ENCODE data around the gene PMEPA1. TPM values are rescaled to one million over a fixed set of nuclear protein-coding genes. Genes with fewer than 3 reads are reported as not detected.

The PMEPA1 gene
- total and polyA plus RNA-seq, 3 experiments from 2014 or later, result 0.30 to 4.4 (median 3.8) TPM

GRCh38 chr20:57627339-57627738 is 82.5 kb downstream of the PMEPA1 start:
- Mint-ChIP-seq H3K4me1 (peaks cover 54 to 77% (median 75%) of the 10 kb centered on the region in 3 donors), H3K9me3 (peaks cover 0 to 7% (median 2%) of the 10 kb centered on the region in 5 donors), H3K27ac (peak overlapping the region; percentile 93 to 100 (median 98)), H3K27me3 (peaks cover 0 to 9% of the 10 kb centered on the region in 2 donors), H3K36me3 (peaks cover 0 to 16% (median 3%) of the 10 kb centered on the region in 3 donors), H3K4me3 (peak overlapping the region in 6 of 7 donors; percentile 61 to 96 (median 86))
- Histone ChIP-seq H3K4me3 (ENCODE audit: low read length) (peak overlapping the region; percentile 66), H3K27ac (ENCODE audit: low read depth, low read length) (peak overlapping the region; percentile 68), H3K36me3 (ENCODE audit: insufficient read depth, low read length) (no peaks in the 10 kb centered on the region), H3K9me3 (ENCODE audit: low read length) (no peaks in the 10 kb centered on the region), H3K27me3 (ENCODE audit: insufficient read depth, low read length, poor library complexity, severe bottlenecking) (no peaks in the 10 kb centered on the region), H3K4me1 (ENCODE audit: insufficient read depth, low read length) (peaks cover 59% of the 10 kb centered on the region)
- ChIA-PET CTCF (interaction anchor here (1.2 to 4.1 kb wide), 5 partner anchors 8 to 31 kb away, joined by 3 to 48 read pairs (median 11); partner anchors contain the start of gene ZBP1), POLR2A (interaction anchor here (1.0 to 4.0 kb wide), 3 partner anchors 8 to 83 kb away, joined by 4 to 46 read pairs (median 6); partner anchors contain the start of genes PMEPA1 and ZBP1)
- no peak for DNase-seq

GRCh38 chr20:57625978-57626377 is 83.8 kb downstream of the PMEPA1 start:
- Mint-ChIP-seq H3K36me3 (peaks cover 0 to 16% (median 3%) of the 10 kb centered on the region in 3 donors), H3K9me3 (peaks cover 0 to 7% (median 2%) of the 10 kb centered on the region in 5 donors), H3K4me3 (peak overlapping the region in 1 of 7 donors; percentile 2), H3K4me1 (peaks cover 57 to 79% (median 73%) of the 10 kb centered on the region in 3 donors), H3K27ac (peak overlapping the region in 4 of 8 donors; percentile 29 to 94 (median 48)), H3K27me3 (peaks cover 0 to 2% of the 10 kb centered on the region in 2 donors)
- no peak overlapping the region for H3K4me3 ChIP-seq (ENCODE audit: low read length)
- H3K27me3 ChIP-seq (ENCODE audit: insufficient read depth, low read length, poor library complexity, severe bottlenecking), result no peaks in the 10 kb centered on the region
- no peaks in the 10 kb centered on the region for H3K36me3 ChIP-seq (ENCODE audit: insufficient read depth, low read length)
- peaks cover 72% of the 10 kb centered on the region for H3K4me1 ChIP-seq (ENCODE audit: insufficient read depth, low read length)
- no peaks in the 10 kb centered on the region for H3K9me3 ChIP-seq (ENCODE audit: low read length)
- DNase-seq, result no peak
- CTCF ChIA-PET, result interaction anchor here (3.2 kb wide), 1 partner anchor 28 kb away, joined by 21 read pairs; no protein-coding TSS in a partner anchor
- POLR2A ChIA-PET, result no interaction called here
- H3K27ac ChIP-seq (ENCODE audit: low read depth, low read length), result no peak overlapping the region

- H3K9me3 ChIP-seq (ENCODE audit: low read length), result no peaks in the 10 kb centered on the region
- no peak overlapping the region for H3K4me3 Mint-ChIP-seq
- H3K36me3 ChIP-seq (ENCODE audit: insufficient read depth, low read length), result no peaks in the 10 kb centered on the region
- H3K4me3 ChIP-seq (ENCODE audit: low read length), result no peak overlapping the region
- peaks cover 0 to 7% (median 2%) of the 10 kb centered on the region in 5 donors for H3K9me3 Mint-ChIP-seq
- no peaks in the 10 kb centered on the region for H3K27me3 ChIP-seq (ENCODE audit: insufficient read depth, low read length, poor library complexity, severe bottlenecking)
- H3K36me3 Mint-ChIP-seq, result peaks cover 0 to 16% (median 3%) of the 10 kb centered on the region in 3 donors
- ChIA-PET POLR2A (no interaction called here), CTCF (no interaction called here)
- no peak for DNase-seq
- H3K27me3 Mint-ChIP-seq, result peaks cover 0 to 2% of the 10 kb centered on the region in 2 donors
- H3K27ac ChIP-seq (ENCODE audit: low read depth, low read length), result no peak overlapping the region
- peak overlapping the region in 4 of 8 donors; percentile 77 to 92 (median 81) for H3K27ac Mint-ChIP-seq
- H3K4me1 ChIP-seq (ENCODE audit: insufficient read depth, low read length), result peaks cover 73% of the 10 kb centered on the region
- peaks cover 61 to 80% (median 73%) of the 10 kb centered on the region in 3 donors for H3K4me1 Mint-ChIP-seq
Observed at GRCh38 chr20:57625181-57625958, 84.4 kb downstream of the PMEPA1 start.

GRCh38 chr20:57624124-57624523 is 85.7 kb downstream of the PMEPA1 start:
- Mint-ChIP-seq H3K4me3 (peak overlapping the region in 1 of 7 donors; percentile 39), H3K27ac (peak overlapping the region in 3 of 8 donors; percentile 23 to 83 (median 77)), H3K27me3 (peaks cover 0 to 1% of the 10 kb centered on the region in 2 donors), H3K4me1 (peaks cover 59 to 78% (median 71%) of the 10 kb centered on the region in 3 donors), H3K9me3 (peaks cover 0 to 7% (median 2%) of the 10 kb centered on the region in 5 donors), H3K36me3 (peaks cover 0 to 16% (median 6%) of the 10 kb centered on the region in 3 donors)
- CTCF ChIA-PET, result interaction anchor here (1.0 to 10.5 kb wide), 4 partner anchors 10 to 57 kb away, joined by 3 to 92 read pairs (median 25); no protein-coding TSS in a partner anchor
- no peaks in the 10 kb centered on the region for H3K27me3 ChIP-seq (ENCODE audit: insufficient read depth, low read length, poor library complexity, severe bottlenecking)
- no peak overlapping the region for H3K4me3 ChIP-seq (ENCODE audit: low read length)
- DNase-seq, result no peak
- H3K36me3 ChIP-seq (ENCODE audit: insufficient read depth, low read length), result no peaks in the 10 kb centered on the region
- POLR2A ChIA-PET, result no interaction called here
- H3K4me1 ChIP-seq (ENCODE audit: insufficient read depth, low read length), result peaks cover 71% of the 10 kb centered on the region
- no peaks in the 10 kb centered on the region for H3K9me3 ChIP-seq (ENCODE audit: low read length)
- H3K27ac ChIP-seq (ENCODE audit: low read depth, low read length), result no peak overlapping the region

GRCh38 chr20:57622579-57623381 is 87.0 kb downstream of the PMEPA1 start:
- H3K4me1 ChIP-seq (ENCODE audit: insufficient read depth, low read length), result peaks cover 72% of the 10 kb centered on the region
- H3K9me3 ChIP-seq (ENCODE audit: low read length), result no peaks in the 10 kb centered on the region
- CTCF ChIA-PET, result interaction anchor here (0.6 to 10.5 kb wide), 17 partner anchors 11 to 563 kb away, joined by 3 to 92 read pairs (median 4); partner anchors contain the start of gene PMEPA1
- Mint-ChIP-seq H3K36me3 (peaks cover 0 to 16% (median 5%) of the 10 kb centered on the region in 3 donors), H3K27me3 (peaks cover 0 to 3% of the 10 kb centered on the region in 2 donors), H3K4me1 (peaks cover 63 to 79% (median 75%) of the 10 kb centered on the region in 3 donors), H3K4me3 (peak overlapping the region in 5 of 7 donors; percentile 26 to 81 (median 69)), H3K27ac (peak overlapping the region; percentile 46 to 94 (median 88)), H3K9me3 (peaks cover 0 to 7% (median 2%) of the 10 kb centered on the region in 5 donors)
- no peak overlapping the region for H3K27ac ChIP-seq (ENCODE audit: low read depth, low read length)
- no peaks in the 10 kb centered on the region for H3K27me3 ChIP-seq (ENCODE audit: insufficient read depth, low read length, poor library complexity, severe bottlenecking)
- no peaks in the 10 kb centered on the region for H3K36me3 ChIP-seq (ENCODE audit: insufficient read depth, low read length)
- H3K4me3 ChIP-seq (ENCODE audit: low read length), result no peak overlapping the region
- peak; percentile 48 to 79 (median 55) for DNase-seq
- POLR2A ChIA-PET, result no interaction called here

GRCh38 chr20:57622201-57622570 is 87.6 kb downstream of the PMEPA1 start:
- H3K27ac ChIP-seq (ENCODE audit: low read depth, low read length), result no peak overlapping the region
- Mint-ChIP-seq H3K27ac (peak overlapping the region; percentile 46 to 97 (median 89)), H3K27me3 (peaks cover 0 to 3% of the 10 kb centered on the region in 2 donors), H3K4me3 (peak overlapping the region in 6 of 7 donors; percentile 3 to 81 (median 62)), H3K36me3 (peaks cover 2 to 16% (median 7%) of the 10 kb centered on the region in 3 donors), H3K4me1 (peaks cover 63 to 79% (median 75%) of the 10 kb centered on the region in 3 donors), H3K9me3 (peaks cover 0 to 7% (median 2%) of the 10 kb centered on the region in 5 donors)
- DNase-seq, result no peak
- H3K36me3 ChIP-seq (ENCODE audit: insufficient read depth, low read length), result no peaks in the 10 kb centered on the region
- H3K9me3 ChIP-seq (ENCODE audit: low read length), result no peaks in the 10 kb centered on the region
- ChIA-PET POLR2A (no interaction called here), CTCF (interaction anchor here (0.9 to 10.5 kb wide), 13 partner anchors 11 to 564 kb away, joined by 3 to 92 read pairs (median 5); partner anchors contain the start of gene PMEPA1)
- no peak overlapping the region for H3K4me3 ChIP-seq (ENCODE audit: low read length)
- peaks cover 72% of the 10 kb centered on the region for H3K4me1 ChIP-seq (ENCODE audit: insufficient read depth, low read length)
- H3K27me3 ChIP-seq (ENCODE audit: insufficient read depth, low read length, poor library complexity, severe bottlenecking), result no peaks in the 10 kb centered on the region

GRCh38 chr20:57621421-57622200 is 88.2 kb downstream of the PMEPA1 start:
- Mint-ChIP-seq H3K9me3 (peaks cover 0 to 7% (median 2%) of the 10 kb centered on the region in 5 donors), H3K36me3 (peaks cover 2 to 16% (median 12%) of the 10 kb centered on the region in 3 donors), H3K27ac (peak overlapping the region; percentile 94 to 99 (median 96)), H3K4me1 (peaks cover 65 to 79% (median 73%) of the 10 kb centered on the region in 3 donors), H3K4me3 (peak overlapping the region; percentile 82 to 97 (median 93)), H3K27me3 (peaks cover 0 to 3% of the 10 kb centered on the region in 2 donors)
- CTCF ChIA-PET, result interaction anchor here (1.2 to 10.5 kb wide), 12 partner anchors 7 to 564 kb away, joined by 3 to 92 read pairs (median 8); partner anchors contain the start of gene PMEPA1
- POLR2A ChIA-PET, result interaction anchor here (0.7 kb wide), 1 partner anchor 32 kb away, joined by 3 read pairs; no protein-coding TSS in a partner anchor
- DNase-seq, result no peak
- Histone ChIP-seq H3K27ac (ENCODE audit: low read depth, low read length) (peak overlapping the region; percentile 84), H3K9me3 (ENCODE audit: low read length) (no peaks in the 10 kb centered on the region), H3K27me3 (ENCODE audit: insufficient read depth, low read length, poor library complexity, severe bottlenecking) (no peaks in the 10 kb centered on the region), H3K4me1 (ENCODE audit: insufficient read depth, low read length) (peaks cover 72% of the 10 kb centered on the region), H3K4me3 (ENCODE audit: low read length) (no peak overlapping the region), H3K36me3 (ENCODE audit: insufficient read depth, low read length) (no peaks in the 10 kb centered on the region)

All from CD8-positive, alpha-beta memory T cell (primary cell).